SKM-1 treated with dmso at 0.1 percent for 144 hours (cell line): ENCODE data around the gene ZBTB17.
"Not testable (repeated sequence)": the region's sequence is repeated elsewhere in the genome, so short reads cannot be mapped to it uniquely, and the experiment has no call there.

Experiments used
- DNase-seq: peaks from one replicate; lab custom pipeline; 2025; ENCODE audit not compliant: unreplicated experiment; lab: John Stamatoyannopoulos, UW

The ZBTB17 gene

GRCh38 chr1:15908597-15908996 is 67.3 kb downstream of the ZBTB17 start:
- no peak for DNase-seq

- DNase-seq: no peak
Observed at GRCh38 chr1:15902882-15903281, 73.0 kb downstream of the ZBTB17 start.

DNA sequence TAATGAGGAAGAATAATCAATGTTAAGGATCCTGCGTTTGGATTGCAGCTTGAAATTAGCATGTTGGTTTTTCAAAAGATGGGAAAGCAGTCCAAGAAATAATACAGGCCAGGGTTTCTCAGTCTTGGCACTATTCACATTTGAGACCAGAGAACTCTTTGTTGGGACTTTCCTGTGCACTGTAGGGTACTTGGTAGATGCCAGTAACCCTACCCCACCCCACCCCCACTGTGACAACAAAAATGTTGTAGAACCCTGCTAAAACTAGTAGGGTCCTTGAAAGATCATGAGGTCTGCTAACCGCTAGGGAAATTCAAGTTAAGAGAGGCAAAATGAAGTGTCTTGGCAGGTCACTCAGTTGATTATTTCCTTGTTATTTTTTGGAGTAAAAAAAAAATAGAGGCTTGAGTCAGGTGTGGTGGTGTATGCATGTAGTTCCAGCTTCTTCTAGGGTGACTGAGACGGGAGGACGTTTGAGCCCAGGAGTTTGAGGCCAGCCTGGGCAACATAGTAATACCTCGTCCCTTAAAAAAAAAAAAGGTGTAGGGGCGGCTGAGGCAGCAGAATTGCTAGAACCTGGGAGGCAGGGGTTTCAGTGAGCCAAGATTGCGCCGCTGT is 75.1 kb downstream of the ZBTB17 start:
- DNase-seq: no peak

DNA sequence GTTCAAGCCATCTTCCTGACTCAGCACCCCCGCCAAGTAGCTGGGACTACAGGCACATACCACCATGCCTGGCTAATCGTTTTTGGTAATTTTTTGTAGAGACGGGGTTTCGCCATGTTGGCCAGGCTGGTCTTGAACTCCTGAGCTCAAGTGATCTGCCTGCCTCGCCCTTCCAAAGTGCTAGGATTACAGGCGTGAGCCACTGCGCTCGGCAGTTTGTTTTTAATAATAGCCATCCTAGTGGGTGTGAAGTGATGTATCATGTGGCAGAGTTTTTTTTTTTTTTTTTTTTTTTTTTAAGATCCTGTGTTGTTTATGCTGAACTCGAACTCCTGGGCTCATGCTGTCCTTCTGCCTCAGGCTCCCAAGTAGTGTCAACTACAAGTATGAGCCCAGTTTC is 76.6 kb downstream of the ZBTB17 start:
- no peak for DNase-seq

GRCh38 chr1:15896841-15897610 is 78.9 kb downstream of the ZBTB17 start:
- DNase-seq: not testable (repeated sequence)

GRCh38 chr1:15895233-15895632 is 80.7 kb downstream of the ZBTB17 start:
- DNase-seq: no peak

DNA sequence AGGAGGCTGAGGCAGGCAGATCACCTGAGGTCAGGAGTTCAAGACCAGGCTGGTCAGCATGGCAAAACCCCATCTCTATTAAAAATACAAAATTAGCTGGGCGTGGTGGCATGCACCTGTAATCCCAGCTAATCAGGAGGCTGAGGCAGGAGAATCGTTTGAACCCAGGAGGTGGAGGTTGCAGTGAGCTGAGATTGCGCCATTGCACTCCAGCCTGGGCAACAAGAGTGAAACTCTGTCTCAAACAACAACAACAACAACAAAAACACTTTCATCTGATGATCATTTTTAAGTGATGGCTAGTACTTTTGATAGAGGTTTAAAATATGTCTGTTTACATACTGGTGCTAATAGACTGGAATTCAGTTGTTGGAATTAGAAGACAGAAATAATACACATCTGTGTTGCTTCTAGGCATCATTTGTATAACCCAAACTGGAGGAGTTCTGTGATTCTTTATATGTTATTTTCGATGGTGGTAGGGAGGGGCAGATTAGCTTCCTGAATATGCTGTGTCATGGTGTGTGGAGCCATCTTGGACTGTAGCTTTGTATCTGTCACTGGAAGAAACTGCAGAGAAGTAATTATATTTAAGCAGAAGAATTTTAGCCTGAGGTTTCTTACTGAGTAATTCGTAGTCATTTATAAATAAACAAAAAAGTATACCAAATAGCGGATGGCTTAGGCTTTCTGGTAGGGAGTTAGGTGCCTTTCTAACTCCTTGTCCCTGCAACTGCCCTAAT is 82.9 kb downstream of the ZBTB17 start:
- DNase-seq: not testable (repeated sequence)
